ENCODE measurements around the gene UBXN7.
"Not testable (repeated sequence)": the region's sequence is repeated elsewhere in the genome, so short reads cannot be mapped to it uniquely, and the experiment has no call there.

The UBXN7 gene

DNA sequence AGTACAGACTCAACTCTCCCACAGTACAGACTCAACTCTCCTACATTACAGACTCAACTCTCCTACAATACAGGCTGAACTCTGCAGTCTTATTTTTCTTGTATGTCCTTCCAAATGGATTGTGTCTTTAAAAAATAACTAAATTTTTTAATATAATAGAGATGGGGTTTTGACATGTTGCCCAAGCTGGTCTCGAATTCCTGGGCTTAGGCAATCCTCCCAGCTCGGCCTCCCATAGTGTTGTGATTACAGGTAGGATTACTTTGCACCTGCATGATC, 31.2 kb upstream of the UBXN7 start:
- Histone ChIP-seq H3K4me3 (replicated peaks; ENCODE audit: low read depth, low read length) (no peak overlapping the region), H3K36me3 (ENCODE audit: control insufficient read depth, insufficient read depth, low read length) (no peaks in the 10 kb centered on the region), H3K27me3 (replicated peaks; ENCODE audit: control insufficient read depth, insufficient read depth, low read length) (no peaks in the 10 kb centered on the region)
- TF ChIP-seq CTCF (IDR thresholded peaks at IDR 0.05; ENCODE audit: insufficient read depth, low read length, poor library complexity, severe bottlenecking), result no peak
- DNase-seq (ENCODE audit: extremely low read depth, insufficient read length), result no peak

DNA sequence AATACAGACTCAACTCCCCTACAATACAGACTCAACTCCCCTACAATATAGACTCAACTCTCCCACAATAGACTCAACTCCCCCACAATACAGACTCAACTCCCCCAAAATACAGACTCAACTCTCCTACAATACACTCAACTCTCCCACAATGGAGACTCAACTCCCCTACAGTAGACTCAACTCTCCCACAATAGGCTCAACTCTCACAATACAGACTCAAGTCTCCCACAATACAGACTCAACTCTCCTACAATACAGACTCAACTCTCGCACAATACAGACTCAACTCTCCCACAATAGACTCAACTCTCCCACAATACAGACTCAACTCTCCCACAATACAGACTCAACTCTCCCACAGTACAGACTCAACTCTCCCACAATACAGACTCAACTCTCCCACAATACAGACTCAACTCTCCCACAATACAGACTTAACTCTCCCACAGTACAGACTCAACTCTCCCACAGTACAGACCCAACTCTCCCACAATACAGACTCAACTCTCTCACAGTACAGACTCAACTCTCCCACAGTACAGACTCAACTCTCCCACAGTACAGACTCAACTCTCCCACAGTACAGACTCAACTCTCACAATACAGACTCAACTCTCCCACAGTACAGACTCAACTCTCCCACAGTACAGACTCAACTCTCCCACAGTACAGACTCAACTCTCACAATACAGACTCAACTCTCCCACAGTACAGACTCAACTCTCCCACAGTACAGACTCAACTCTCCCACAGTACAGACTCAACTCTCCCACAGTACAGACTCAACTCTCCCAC, 30.7 kb upstream of the UBXN7 start:
- H3K27me3 ChIP-seq (replicated peaks; ENCODE audit: control insufficient read depth, insufficient read depth, low read length); H3K36me3 ChIP-seq (ENCODE audit: control insufficient read depth, insufficient read depth, low read length); H3K4me3 ChIP-seq (replicated peaks; ENCODE audit: low read depth, low read length); DNase-seq (ENCODE audit: extremely low read depth, insufficient read length): not testable (repeated sequence)

DNA sequence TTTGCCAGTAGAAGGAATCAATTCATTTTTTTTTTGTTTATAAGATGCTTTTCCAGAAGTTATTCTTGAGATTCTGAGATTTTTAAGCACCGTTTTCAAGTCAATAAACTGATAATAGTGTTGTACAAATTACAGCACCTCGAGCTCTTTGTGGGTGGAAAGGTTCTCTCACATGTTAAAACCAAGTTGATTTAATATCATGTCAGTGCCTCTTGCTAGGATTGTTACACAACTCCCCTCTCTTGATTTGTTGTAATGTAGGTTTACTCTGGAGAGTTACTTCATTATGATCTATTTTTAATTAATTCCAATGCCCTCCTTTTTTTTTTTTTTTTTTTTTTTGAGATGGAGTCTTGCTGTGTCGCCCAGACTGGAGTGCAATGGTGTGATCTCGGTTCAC, 25.8 kb upstream of the UBXN7 start:
- DNase-seq (ENCODE audit: extremely low read depth, insufficient read length), result no peak
- no peaks in the 10 kb centered on the region for H3K36me3 ChIP-seq (ENCODE audit: control insufficient read depth, insufficient read depth, low read length)
- no peak overlapping the region for H3K4me3 ChIP-seq (replicated peaks; ENCODE audit: low read depth, low read length)
- no peak for TF ChIP-seq CTCF (IDR thresholded peaks at IDR 0.05; ENCODE audit: insufficient read depth, low read length, poor library complexity, severe bottlenecking)
- no peaks in the 10 kb centered on the region for H3K27me3 ChIP-seq (replicated peaks; ENCODE audit: control insufficient read depth, insufficient read depth, low read length)

DNA sequence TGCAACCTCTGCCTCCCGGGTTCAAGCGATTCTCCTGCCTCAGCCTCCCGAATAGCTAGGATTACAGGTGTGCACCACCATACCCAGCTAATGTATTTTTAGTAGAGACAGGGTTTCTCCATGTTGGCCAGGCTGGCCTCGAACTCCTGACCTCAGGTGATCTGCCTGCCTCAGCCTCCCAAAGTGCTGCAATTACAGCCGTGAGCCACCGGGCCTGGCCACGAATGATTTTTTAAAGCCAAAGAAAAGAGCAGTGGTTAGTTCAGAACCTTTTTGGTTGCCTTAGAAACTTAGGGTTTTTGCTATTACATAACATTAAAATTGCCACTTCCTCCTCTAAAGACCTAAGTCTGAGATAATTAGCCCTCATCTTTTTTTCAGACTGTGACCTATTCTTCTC, 25.2 kb upstream of the UBXN7 start:
- not testable (repeated sequence) for H3K36me3 ChIP-seq (ENCODE audit: control insufficient read depth, insufficient read depth, low read length); H3K27me3 ChIP-seq (replicated peaks; ENCODE audit: control insufficient read depth, insufficient read depth, low read length); H3K4me3 ChIP-seq (replicated peaks; ENCODE audit: low read depth, low read length)
- peak; percentile 38 for DNase-seq (ENCODE audit: extremely low read depth, insufficient read length)

GRCh38 chr3:196454935-196455334, 22.7 kb upstream of the UBXN7 start:
- DNase-seq (ENCODE audit: extremely low read depth, insufficient read length), result no peak
- Histone ChIP-seq H3K36me3 (ENCODE audit: control insufficient read depth, insufficient read depth, low read length) (no peaks in the 10 kb centered on the region), H3K27me3 (replicated peaks; ENCODE audit: control insufficient read depth, insufficient read depth, low read length) (no peaks in the 10 kb centered on the region), H3K4me3 (replicated peaks; ENCODE audit: low read depth, low read length) (no peak overlapping the region)
- no peak for TF ChIP-seq CTCF (IDR thresholded peaks at IDR 0.05; ENCODE audit: insufficient read depth, low read length, poor library complexity, severe bottlenecking)

DNA sequence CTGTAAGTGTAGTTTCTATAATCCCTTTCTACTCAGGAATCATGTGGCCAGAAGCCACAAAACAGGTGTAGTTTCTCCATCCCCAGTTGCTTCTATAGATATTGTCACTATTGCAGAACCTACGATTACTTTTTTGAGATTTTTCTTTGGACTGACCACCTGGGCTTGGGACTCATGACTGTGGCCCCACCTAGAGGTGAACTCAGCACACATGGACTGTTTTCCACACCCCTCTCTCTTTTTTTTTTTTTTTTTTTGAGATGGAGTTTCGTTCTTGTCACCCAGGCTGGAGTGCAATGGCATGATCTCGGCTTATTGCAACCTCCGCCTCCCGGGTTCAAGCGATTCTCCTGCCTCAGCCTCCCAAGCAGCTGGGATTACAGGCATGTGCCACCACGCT, 13.2 kb upstream of the UBXN7 start:
- H3K4me3 ChIP-seq (replicated peaks; ENCODE audit: low read depth, low read length); H3K27me3 ChIP-seq (replicated peaks; ENCODE audit: control insufficient read depth, insufficient read depth, low read length); H3K36me3 ChIP-seq (ENCODE audit: control insufficient read depth, insufficient read depth, low read length); DNase-seq (ENCODE audit: extremely low read depth, insufficient read length): not testable (repeated sequence)
- TF ChIP-seq CTCF (IDR thresholded peaks at IDR 0.05; ENCODE audit: insufficient read depth, low read length, poor library complexity, severe bottlenecking), result peak; percentile 28

DNA sequence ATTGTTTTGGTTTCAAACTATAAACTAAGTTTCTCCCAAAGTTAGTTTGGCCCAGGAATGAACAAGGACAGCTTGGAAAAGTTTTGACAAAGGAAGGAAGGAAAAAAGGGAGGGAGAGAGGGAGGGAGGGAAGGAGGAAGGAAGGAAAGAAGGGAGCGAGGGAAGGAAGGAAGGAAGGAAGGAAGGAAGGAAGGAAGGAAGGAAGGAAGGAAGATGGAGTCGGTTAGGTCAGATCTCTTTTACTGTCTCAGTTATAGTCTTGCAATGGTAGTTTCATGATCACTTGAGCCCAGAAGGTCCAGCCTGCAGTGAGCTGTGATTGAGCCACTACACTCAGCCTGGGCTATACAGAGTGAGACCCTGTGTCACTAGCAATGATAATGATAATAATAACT, 12.3 kb upstream of the UBXN7 start:
- TF ChIP-seq CTCF (IDR thresholded peaks at IDR 0.05; ENCODE audit: insufficient read depth, low read length, poor library complexity, severe bottlenecking), result no peak
- H3K36me3 ChIP-seq (ENCODE audit: control insufficient read depth, insufficient read depth, low read length), result no peaks in the 10 kb centered on the region
- no peak overlapping the region for H3K4me3 ChIP-seq (replicated peaks; ENCODE audit: low read depth, low read length)
- no peak for DNase-seq (ENCODE audit: extremely low read depth, insufficient read length)
- H3K27me3 ChIP-seq (replicated peaks; ENCODE audit: control insufficient read depth, insufficient read depth, low read length), result no peaks in the 10 kb centered on the region
